GM23338 (cell line): ENCODE data around the gene ATP4A.

ENCODE experiments used
- CREB1 ChIP-seq: fragments of 250-450 bp; sonication (Bioruptor Pico); IDR thresholded peaks from 2 replicates; pipeline ENCODE4 v1.5.0; 2020; ENCODE audit warnings: low read depth, mild to moderate bottlenecking, moderate library complexity
- CTCF ChIP-seq, 2 experiments: fragments of 200-600 bp in 1 of 2; sonication (generic) in 1 of 2; conservative IDR thresholded peaks; 2 replicates each; pipeline versions ENCODE4 v1.5.1 to v1.6.1; 2016 to 2017; ENCODE audit warnings: antibody characterized with exemption in 2 of 2, low read depth in 2 of 2, mild to moderate bottlenecking in 2 of 2, moderate library complexity in 1 of 2
- ETS1 ChIP-seq: IDR thresholded peaks from 2 replicates; pipeline ENCODE4 v1.6.1; 2016; ENCODE audit warnings: antibody characterized with exemption
- EZH2 ChIP-seq: fragments of 200-600 bp; sonication (generic); IDR thresholded peaks from one replicate; pipeline ENCODE4 v1.8.0; 2017; ENCODE audit warnings: antibody characterized with exemption, mild to moderate bottlenecking, low read depth; ENCODE audit not compliant: unreplicated experiment
- EZH2phosphoT487 ChIP-seq: fragments of 200-600 bp; sonication (generic); IDR thresholded peaks from one replicate; pipeline ENCODE4 v1.8.1; 2018; ENCODE audit warnings: antibody characterized with exemption; ENCODE audit not compliant: unreplicated experiment
- JUNB ChIP-seq: IDR thresholded peaks from one replicate; pipeline ENCODE4 v1.6.1; 2016; ENCODE audit warnings: antibody characterized with exemption; ENCODE audit not compliant: unreplicated experiment
- NANOG ChIP-seq: IDR thresholded peaks from 2 replicates; pipeline ENCODE4 v1.6.1; 2016; ENCODE audit warnings: antibody characterized with exemption, borderline replicate concordance
- POLR2AphosphoS5 ChIP-seq: IDR thresholded peaks from 2 replicates; pipeline ENCODE4 v1.6.1; 2016; ENCODE audit warnings: antibody characterized with exemption, low read depth
- REST ChIP-seq: IDR thresholded peaks from one replicate; pipeline ENCODE4 v1.6.1; 2018; ENCODE audit warnings: antibody characterized with exemption; ENCODE audit not compliant: unreplicated experiment
- STAT1 ChIP-seq: IDR thresholded peaks from one replicate; pipeline ENCODE4 v1.6.1; 2016; ENCODE audit warnings: antibody characterized with exemption; ENCODE audit not compliant: unreplicated experiment
- ZNF114 ChIP-seq: fragments of 250-450 bp; sonication (Bioruptor Pico); IDR thresholded peaks from 2 replicates; pipeline ENCODE4 v1.5.0; 2020; ENCODE audit warnings: mild to moderate bottlenecking, moderate library complexity
- ZNF331 ChIP-seq: fragments of 250-450 bp; sonication (Bioruptor Pico); IDR thresholded peaks from 2 replicates; pipeline ENCODE4 v1.5.0; 2020; ENCODE audit warnings: low read depth, mild to moderate bottlenecking, moderate library complexity
- ZNF462 ChIP-seq: fragments of 250-450 bp; sonication (Bioruptor Pico); IDR thresholded peaks from 2 replicates; pipeline ENCODE4 v1.5.0; 2020; ENCODE audit warnings: mild to moderate bottlenecking, moderate library complexity

GRCh38 chr19:35565016-35565856 is 1.8 kb upstream of the ATP4A start:
- TF ChIP-seq CTCF (conservative IDR thresholded peaks at IDR 0.05; ENCODE audit: low read depth in 2 of 2) (no peak), POLR2AphosphoS5 (no peak), ZNF114 (CRISPR knock-in tag) (no peak), JUNB (no peak), REST (no peak), EZH2phosphoT487 (no peak), NANOG (no peak), STAT1 (no peak), EZH2 (no peak), CREB1 (no peak), ZNF331 (CRISPR knock-in tag) (no peak), ZNF462 (CRISPR knock-in tag) (no peak), ETS1 (no peak)
